ENCODE data around the gene SOX8. TPM values are rescaled to one million over a fixed set of nuclear protein-coding genes. Genes with fewer than 3 reads are reported as not detected.

The SOX8 gene
- total RNA-seq, 1 donor from 2014 or later = 0.98 TPM

- Histone ChIP-seq H3K4me2 (ENCODE audit: low read length) (no peak overlapping the region), H3K4me1 (ENCODE audit: insufficient read depth, low read length) (peaks cover 5% of the 10 kb centered on the region), H3K79me2 (ENCODE audit: insufficient read depth, low read length) (peaks cover 8% of the 10 kb centered on the region), H3K27ac (ENCODE audit: low read depth, low read length) (no peak overlapping the region), H4K20me1 (ENCODE audit: insufficient read depth, low read length) (peaks cover 20% of the 10 kb centered on the region), H3K9ac (ENCODE audit: low read length) (no peak overlapping the region), H3K9me3 (ENCODE audit: insufficient read depth, low read depth, low read length) (peaks cover 13% of the 10 kb centered on the region), H3K4me3 (ENCODE audit: insufficient read depth, low read depth, low read length) (no peak overlapping the region), H2AFZ (ENCODE audit: low read depth, low read length) (no peak overlapping the region), H3K27me3 (ENCODE audit: insufficient read depth, low read length) (no peaks in the 10 kb centered on the region), H3K36me3 (ENCODE audit: insufficient read depth, low read length) (no peaks in the 10 kb centered on the region)
- H3K4me1 Mint-ChIP-seq (ENCODE audit: low read depth, unreplicated experiment) = peaks cover 5% of the 10 kb centered on the region
- no peak overlapping the region for H3K4me3 Mint-ChIP-seq (ENCODE audit: unreplicated experiment)
- TF ChIP-seq EZH2 (IDR thresholded peaks at IDR 0.05; ENCODE audit: insufficient read depth, low read length) (no peak), CTCF (IDR thresholded peaks at IDR 0.05; ENCODE audit: insufficient read depth, low read depth, low read length) (no peak)
- peaks cover 5% of the 10 kb centered on the region for H3K9me3 Mint-ChIP-seq (ENCODE audit: unreplicated experiment)
- DNase-seq (ENCODE audit: low read depth) = no peak
- peaks cover 19% of the 10 kb centered on the region for H3K36me3 Mint-ChIP-seq (ENCODE audit: low read depth, unreplicated experiment)
- FAIRE-seq = no peak
- no peaks in the 10 kb centered on the region for H3K27me3 Mint-ChIP-seq (ENCODE audit: low read depth, unreplicated experiment)
- H3K27ac Mint-ChIP-seq (ENCODE audit: unreplicated experiment) = no peak overlapping the region
Observed at GRCh38 chr16:966035-966434, 15.5 kb upstream of the SOX8 start.

GRCh38 chr16:966505-966904 is 15.1 kb upstream of the SOX8 start:
- Histone ChIP-seq H3K36me3 (ENCODE audit: insufficient read depth, low read length) (no peaks in the 10 kb centered on the region), H3K79me2 (ENCODE audit: insufficient read depth, low read length) (peaks cover 8% of the 10 kb centered on the region), H3K27ac (ENCODE audit: low read depth, low read length) (no peak overlapping the region), H3K9me3 (ENCODE audit: insufficient read depth, low read depth, low read length) (peaks cover 13% of the 10 kb centered on the region), H2AFZ (ENCODE audit: low read depth, low read length) (no peak overlapping the region), H3K27me3 (ENCODE audit: insufficient read depth, low read length) (no peaks in the 10 kb centered on the region), H3K9ac (ENCODE audit: low read length) (no peak overlapping the region), H3K4me3 (ENCODE audit: insufficient read depth, low read depth, low read length) (no peak overlapping the region), H3K4me2 (ENCODE audit: low read length) (no peak overlapping the region), H3K4me1 (ENCODE audit: insufficient read depth, low read length) (peaks cover 5% of the 10 kb centered on the region), H4K20me1 (ENCODE audit: insufficient read depth, low read length) (peaks cover 20% of the 10 kb centered on the region)
- peaks cover 19% of the 10 kb centered on the region for H3K36me3 Mint-ChIP-seq (ENCODE audit: low read depth, unreplicated experiment)
- DNase-seq (ENCODE audit: low read depth) (no peak), FAIRE-seq (no peak)
- TF ChIP-seq CTCF (IDR thresholded peaks at IDR 0.05; ENCODE audit: insufficient read depth, low read depth, low read length) = no peak
- TF ChIP-seq EZH2 (IDR thresholded peaks at IDR 0.05; ENCODE audit: insufficient read depth, low read length) = no peak
- peaks cover 2% of the 10 kb centered on the region for H3K27me3 Mint-ChIP-seq (ENCODE audit: low read depth, unreplicated experiment)
- H3K27ac Mint-ChIP-seq (ENCODE audit: unreplicated experiment) = no peak overlapping the region
- peaks cover 5% of the 10 kb centered on the region for H3K4me1 Mint-ChIP-seq (ENCODE audit: low read depth, unreplicated experiment)
- H3K4me3 Mint-ChIP-seq (ENCODE audit: unreplicated experiment) = no peak overlapping the region
- peaks cover 6% of the 10 kb centered on the region for H3K9me3 Mint-ChIP-seq (ENCODE audit: unreplicated experiment)

- peaks cover 5% of the 10 kb centered on the region for H3K4me1 ChIP-seq (ENCODE audit: insufficient read depth, low read length)
- Mint-ChIP-seq H3K4me1 (ENCODE audit: low read depth, unreplicated experiment) (peaks cover 5% of the 10 kb centered on the region), H3K4me3 (ENCODE audit: unreplicated experiment) (no peak overlapping the region), H3K27me3 (ENCODE audit: low read depth, unreplicated experiment) (peaks cover 8% of the 10 kb centered on the region), H3K9me3 (ENCODE audit: unreplicated experiment) (peaks cover 8% of the 10 kb centered on the region), H3K36me3 (ENCODE audit: low read depth, unreplicated experiment) (peaks cover 20% of the 10 kb centered on the region), H3K27ac (ENCODE audit: unreplicated experiment) (no peak overlapping the region)
- no peak overlapping the region for H3K9ac ChIP-seq (ENCODE audit: low read length)
- peaks cover 20% of the 10 kb centered on the region for H4K20me1 ChIP-seq (ENCODE audit: insufficient read depth, low read length)
- H3K4me2 ChIP-seq (ENCODE audit: low read length) = no peak overlapping the region
- no peak overlapping the region for H3K4me3 ChIP-seq (ENCODE audit: insufficient read depth, low read depth, low read length)
- H3K27me3 ChIP-seq (ENCODE audit: insufficient read depth, low read length) = peaks cover 5% of the 10 kb centered on the region
- H3K36me3 ChIP-seq (ENCODE audit: insufficient read depth, low read length) = no peaks in the 10 kb centered on the region
- H2AFZ ChIP-seq (ENCODE audit: low read depth, low read length) = no peak overlapping the region
- TF ChIP-seq EZH2 (IDR thresholded peaks at IDR 0.05; ENCODE audit: insufficient read depth, low read length) (no peak), CTCF (IDR thresholded peaks at IDR 0.05; ENCODE audit: insufficient read depth, low read depth, low read length) (no peak)
- H3K9me3 ChIP-seq (ENCODE audit: insufficient read depth, low read depth, low read length) = peaks cover 13% of the 10 kb centered on the region
- FAIRE-seq (no peak), DNase-seq (ENCODE audit: low read depth) (no peak)
- H3K27ac ChIP-seq (ENCODE audit: low read depth, low read length) = no peak overlapping the region
- peaks cover 8% of the 10 kb centered on the region for H3K79me2 ChIP-seq (ENCODE audit: insufficient read depth, low read length)
Observed at GRCh38 chr16:967077-967541, 14.5 kb upstream of the SOX8 start.
